A549 (cell line): Measurements from ENCODE around the gene CCDC40. TPM values are rescaled to one million over a fixed set of nuclear protein-coding genes. Genes with fewer than 3 reads are reported as not detected.

Experiments
- ATAC-seq, 2 experiments: fragments of 200-7000 bp in 1 of 2; fragments of >200 bp in 1 of 2; cut with Nextera tagmentation in 1 of 2; cut with Tn5 transposase in 1 of 2; 3 replicates each; pipeline versions ENCODE4 v1.8.0 to v1.9.1; 2018 to 2020; ENCODE audit warnings: mild to moderate bottlenecking in 1 of 2, moderate library complexity in 1 of 2
- CTCF ChIA-PET: fragments of 300-600 bp; sonication (Branson Sonifier 250); formaldehyde crosslinking; extraction: SDS; loops from one replicate; lab custom pipeline; 2021; ENCODE audit warnings: antibody characterized with exemption, inconsistent platforms; lab: Yijun Ruan, JAX
- POLR2A ChIA-PET: fragments of 350-600 bp; formaldehyde crosslinking; extraction: SDS; loops from one replicate; lab custom pipeline; 2021; ENCODE audit warnings: antibody characterized with exemption, inconsistent platforms; lab: Yijun Ruan, JAX
- DNase-seq, 2 experiments: peaks; one replicate each; pipeline versions ENCODE4 v3.0.0 to v3.0.0-alpha.2; 2011 to 2016; ENCODE audit warnings: low read depth in 1 of 2, low spot score in 1 of 2
- FAIRE-seq: peaks from 2 replicates; lab custom pipeline; 2011; peaks lifted over from hg19 to GRCh38; lab: Jason Lieb, UNC
- H3K27ac ChIP-seq, 2 experiments: fragments of >200 bp; sonication (Bioruptor Twin); formaldehyde crosslinking; 3 replicates each; pipeline ENCODE4 v1.5.1; 2016 to 2017
- H3K4me1 ChIP-seq: fragments of >200 bp; sonication (Bioruptor Twin); formaldehyde crosslinking; 3 replicates; pipeline ENCODE4 v1.6.1; 2016
- H3K4me2 ChIP-seq: fragments of >200 bp; sonication (Bioruptor Twin); formaldehyde crosslinking; 3 replicates; pipeline ENCODE4 v1.6.1; 2016
- H3K4me3 ChIP-seq: fragments of >200 bp; sonication (Bioruptor Twin); formaldehyde crosslinking; 3 replicates; pipeline ENCODE4 v1.5.1; 2016
- H3K9me3 ChIP-seq: fragments of >200 bp; sonication (Bioruptor Twin); formaldehyde crosslinking; 3 replicates; pipeline ENCODE4 v1.6.1; 2016
- ATOH8 ChIP-seq: fragments of 250-450 bp; sonication (Bioruptor Pico); IDR thresholded peaks from 2 replicates; pipeline ENCODE4 v1.5.0; 2020; ENCODE audit warnings: low read depth, mild to moderate bottlenecking, moderate library complexity
- BCL3 ChIP-seq: fragments of >200 bp; sonication (Bioruptor Twin); formaldehyde crosslinking; IDR thresholded peaks from 3 replicates; pipeline ENCODE4 v1.6.1; 2016
- BHLHE40 ChIP-seq: IDR thresholded peaks from 2 replicates; pipeline ENCODE4 v1.6.1; 2012; ENCODE audit warnings: low read depth, low read length, inconsistent platforms
- CBX2 ChIP-seq: fragments of 200-600 bp; sonication (generic); IDR thresholded peaks from 2 replicates; pipeline ENCODE4 v1.6.1; 2016; ENCODE audit warnings: low read depth, mild to moderate bottlenecking, borderline replicate concordance
- EHF ChIP-seq: fragments of 250-450 bp; sonication (Bioruptor Pico); IDR thresholded peaks from 2 replicates; pipeline ENCODE4 v1.5.0; 2020; ENCODE audit warnings: mild to moderate bottlenecking
- EP300 ChIP-seq, 2 experiments: fragments of >200 bp; sonication (Bioruptor Twin); formaldehyde crosslinking; IDR thresholded peaks; 2 replicates in 1 of 2; 3 replicates in 1 of 2; pipeline ENCODE4 v1.6.1; 2016 to 2017
- FOSL2 ChIP-seq, 2 experiments: fragments of 450-650 bp in 1 of 2; fragments of >200 bp in 1 of 2; sonication (Bioruptor Twin) in 1 of 2; formaldehyde crosslinking; IDR thresholded peaks; 2 replicates each; pipeline versions ENCODE4 v1.5.0 to v1.6.1; 2016 to 2020; ENCODE audit warnings: mild to moderate bottlenecking in 1 of 2, moderate library complexity in 1 of 2
- FOXS1 ChIP-seq: fragments of 250-450 bp; sonication (Bioruptor Pico); IDR thresholded peaks from 2 replicates; pipeline ENCODE4 v1.5.0; 2020; ENCODE audit warnings: mild to moderate bottlenecking, moderate library complexity
- HES2 ChIP-seq: fragments of >200 bp; sonication (Bioruptor Twin); formaldehyde crosslinking; IDR thresholded peaks from 2 replicates; pipeline ENCODE4 v1.6.1; 2016
- HEYL ChIP-seq: fragments of 250-450 bp; sonication (Bioruptor Pico); IDR thresholded peaks from 2 replicates; pipeline ENCODE4 v1.8.0; 2021; ENCODE audit warnings: mild to moderate bottlenecking, moderate library complexity
- HMGXB4 ChIP-seq: fragments of 250-450 bp; sonication (Bioruptor Pico); IDR thresholded peaks from 2 replicates; pipeline ENCODE4 v1.5.0; 2021; ENCODE audit warnings: mild to moderate bottlenecking, moderate library complexity, borderline replicate concordance
- HOXB13 ChIP-seq: fragments of 250-450 bp; sonication (Bioruptor Pico); IDR thresholded peaks from 2 replicates; pipeline ENCODE4 v1.5.0; 2020; ENCODE audit warnings: low read depth, mild to moderate bottlenecking, moderate library complexity
- HOXB5 ChIP-seq: fragments of 250-450 bp; sonication (Bioruptor Pico); IDR thresholded peaks from 2 replicates; pipeline ENCODE4 v1.5.0; 2020; ENCODE audit warnings: mild to moderate bottlenecking, moderate library complexity
- JUN ChIP-seq, 2 experiments: fragments of >200 bp; sonication (Bioruptor Twin); formaldehyde crosslinking; IDR thresholded peaks; 2 replicates in 1 of 2; 3 replicates in 1 of 2; pipeline ENCODE4 v1.6.1; 2016 to 2017
- JUNB ChIP-seq: fragments of >200 bp; sonication (Bioruptor Twin); formaldehyde crosslinking; IDR thresholded peaks from 2 replicates; pipeline ENCODE4 v1.6.1; 2016
- MAZ ChIP-seq: fragments of 150-350 bp; IDR thresholded peaks from 2 replicates; pipeline ENCODE4 v1.6.1; 2014; ENCODE audit warnings: antibody characterized with exemption, low read depth, low read length, borderline replicate concordance
- MYC ChIP-seq: IDR thresholded peaks from 2 replicates; pipeline ENCODE4 v1.6.1; 2012; ENCODE audit warnings: mild to moderate bottlenecking, inconsistent platforms, low read length, improper control_type of control experiment, borderline replicate concordance
- NFE2L2 ChIP-seq: fragments of 150-350 bp; conservative IDR thresholded peaks from 2 replicates; pipeline ENCODE4 v1.6.1; 2014; ENCODE audit warnings: low read length
- PBX3 ChIP-seq: IDR thresholded peaks from 2 replicates; pipeline ENCODE4 v1.6.1; 2012
- POLR2A ChIP-seq: IDR thresholded peaks from 2 replicates; pipeline ENCODE4 v1.6.1; 2012; ENCODE audit warnings: mild to moderate bottlenecking, low read length
- RAD21 ChIP-seq, 2 experiments: fragments of >200 bp in 1 of 2; sonication (Bioruptor Twin) in 1 of 2; formaldehyde crosslinking in 1 of 2; IDR thresholded peaks in 1 of 2; conservative IDR thresholded peaks in 1 of 2; 2 replicates in 1 of 2; 3 replicates in 1 of 2; pipeline ENCODE4 v1.6.1; 2012 to 2018; ENCODE audit warnings: inconsistent platforms in 1 of 2
- RFX5 ChIP-seq: fragments of 450-650 bp; IDR thresholded peaks from 2 replicates; pipeline ENCODE4 v1.7.1; 2014; ENCODE audit warnings: antibody characterized with exemption, mild to moderate bottlenecking, moderate library complexity
- SMC3 ChIP-seq: fragments of >200 bp; sonication (Bioruptor Twin); formaldehyde crosslinking; IDR thresholded peaks from 3 replicates; pipeline ENCODE4 v1.6.1; 2018; ENCODE audit warnings: inconsistent platforms
- SREBF2 ChIP-seq: fragments of 450-650 bp; IDR thresholded peaks from 2 replicates; pipeline ENCODE4 v1.6.1; 2014; ENCODE audit warnings: mild to moderate bottlenecking, moderate library complexity
- TP53 ChIP-seq: fragments of 250-450 bp; sonication (Bioruptor Pico); IDR thresholded peaks from 2 replicates; pipeline ENCODE4 v1.5.0; 2021; ENCODE audit warnings: mild to moderate bottlenecking, moderate library complexity
- WGBS: methylation state at CpG from one replicate; pipeline ENCODE4 v1.1.6; 2017; ENCODE audit errors: missing lambda C conversion rate; 5-methylcytosine and 5-hydroxymethylcytosine counted together
- polyA plus RNA-seq, 4 experiments: library from polyadenylated mRNA; depleted of rRNA in 3 of 4; stranded (reverse); fragments of >200 nt; fragmentation: RNase III in 1 of 4; extraction: RNeasy Plus Mini Kit Qiagen cat#74134 plus additional on column Dnase treatment in 1 of 4; gene quantifications; 2 replicates in 3 of 4; 3 replicates in 1 of 4; pipeline ENCODE4 v1.2.3, GENCODE V29; 2011 to 2017

Gene CCDC40
- polyA plus RNA-seq, 2 of the 4 experiments (the other 2 are of a cell fraction) = 5.9 to 11.3 TPM

GRCh38 chr17:79987935-79988184, 48.6 kb upstream of the CCDC40 start:
- no peaks in the 10 kb centered on the region for H3K9me3 ChIP-seq
- 25% methylated on average over 7 of the region's 7 CpGs for WGBS
- ATAC-seq (no peak), DNase-seq (no peak), FAIRE-seq (no peak)
- peak overlapping the region; percentile 20; the same call in 1 of the 3 replicates for H3K4me3 ChIP-seq
- ChIA-PET POLR2A (interaction anchor here (1.1 kb wide), 2 partner anchors 144 to 148 kb away, joined by 3 to 11 read pairs; partner anchors contain the start of gene CBX4), CTCF (interaction anchor here (0.6 to 6.4 kb wide), 14 partner anchors 12 to 249 kb away, joined by 3 to 42 read pairs (median 4); partner anchors contain the start of genes CBX4 and CBX8)
- H3K4me1 ChIP-seq = peaks cover 72% of the 10 kb centered on the region
- H3K4me2 ChIP-seq = peak overlapping the region; percentile 83
- H3K27ac ChIP-seq = peak overlapping the region; percentile 72 to 89
- TF ChIP-seq JUNB = no peak
- TF ChIP-seq MYC = no peak
- no peak for TF ChIP-seq JUN (IDR thresholded peaks at IDR 0.05)
- no peak for TF ChIP-seq FOSL2 (IDR thresholded peaks at IDR 0.05)
- TF ChIP-seq FOSL2 (CRISPR knock-in tag; IDR thresholded peaks at IDR 0.05) = no peak
- no peak for TF ChIP-seq PBX3
- TF ChIP-seq BCL3 = no peak
- no peak for TF ChIP-seq EP300 (IDR thresholded peaks at IDR 0.05)
- TF ChIP-seq ATOH8 (CRISPR knock-in tag) = no peak
- no peak for TF ChIP-seq HES2
- TF ChIP-seq SREBF2 = no peak
- no peak for TF ChIP-seq HOXB5 (CRISPR knock-in tag)
- no peak for TF ChIP-seq RAD21 (conservative IDR thresholded peaks at IDR 0.05 in 1 of 2, IDR thresholded peaks at IDR 0.05 in 1 of 2)
- TF ChIP-seq TP53 (CRISPR knock-in tag) = no peak

GRCh38 chr17:79988185-79988971, 48.1 kb upstream of the CCDC40 start:
- FAIRE-seq (peak; percentile 67), DNase-seq (peak; percentile 65 to 83), ATAC-seq (peak; percentile 42 to 58)
- WGBS = 19% methylated on average over 28 of the region's 28 CpGs
- H3K27ac ChIP-seq = peak overlapping the region; percentile 72 to 89
- ChIA-PET POLR2A (interaction anchor here (1.1 kb wide), 2 partner anchors 144 to 149 kb away, joined by 3 to 11 read pairs; partner anchors contain the start of gene CBX4), CTCF (interaction anchor here (0.6 to 7.5 kb wide), 15 partner anchors 13 to 249 kb away, joined by 3 to 96 read pairs (median 5); partner anchors contain the start of genes CBX4 and CBX8)
- no peaks in the 10 kb centered on the region for H3K9me3 ChIP-seq
- H3K4me1 ChIP-seq = peaks cover 77% of the 10 kb centered on the region
- peak overlapping the region; percentile 20; the same call in 1 of the 3 replicates for H3K4me3 ChIP-seq
- H3K4me2 ChIP-seq = peak overlapping the region; percentile 83
- no peak for TF ChIP-seq BHLHE40
- no peak for TF ChIP-seq NFE2L2
- TF ChIP-seq RFX5 = no peak
- TF ChIP-seq HES2 = no peak
- no peak for TF ChIP-seq FOXS1 (CRISPR knock-in tag)
- no peak for TF ChIP-seq HOXB5 (CRISPR knock-in tag)
- TF ChIP-seq HMGXB4 (CRISPR knock-in tag) = no peak
- TF ChIP-seq BCL3 = 0 out of 3 replicates have a peak, but pooled peaks have one; percentile 36
- TF ChIP-seq SMC3 = peak; percentile 29; the same call in 1 of the 3 replicates
- TF ChIP-seq EHF (CRISPR knock-in tag) = no peak
- no peak for TF ChIP-seq PBX3
- TF ChIP-seq CBX2 = no peak
- TF ChIP-seq FOSL2 (IDR thresholded peaks at IDR 0.05) = peak; percentile 47; the same call in 1 of the 2 replicates
- peak; percentile 56; the same call in 1 of the 2 replicates for TF ChIP-seq FOSL2 (CRISPR knock-in tag; IDR thresholded peaks at IDR 0.05)
- no peak for TF ChIP-seq HEYL
- TF ChIP-seq TP53 (CRISPR knock-in tag) = no peak
- no peak for TF ChIP-seq POLR2A
- no peak for TF ChIP-seq HOXB13 (CRISPR knock-in tag)
- no peak for TF ChIP-seq MAZ
- TF ChIP-seq JUNB = peak; percentile 58
- peak; percentile 53 to 77; a peak in 3 of 5 replicates for TF ChIP-seq JUN (IDR thresholded peaks at IDR 0.05)
- TF ChIP-seq RAD21 (conservative IDR thresholded peaks at IDR 0.05 in 1 of 2, IDR thresholded peaks at IDR 0.05 in 1 of 2) = peak in 1 of 2 experiments; percentile 41; a peak in 3 of 5 replicates
